KBM-7 (cell line): ENCODE data around the gene NHERF2.

Experiments
- DNase-seq: peaks from one replicate; pipeline ENCODE4 v3.0.0-alpha.2; 2015
- in situ Hi-C: fragments of 300-500 bp; cut with MboI; formaldehyde crosslinking; loops from 2 replicates; pipeline ENCODE4 v1.14.3; 2020; ENCODE audit warnings: low sequenced_read_pairs, low pct_unique_long_range_greater_than_20kb, mixed read lengths

NHERF2 gene

GRCh38 chr16:2035431-2036199 is 8.9 kb downstream of the NHERF2 start:
- DNase-seq = no peak
- in situ Hi-C loops = no loop called here

GRCh38 chr16:2036200-2036966 is 9.7 kb downstream of the NHERF2 start:
- DNase-seq = no peak
- in situ Hi-C loops = no loop called here

GRCh38 chr16:2037115-2037514 is 10.4 kb downstream of the NHERF2 start:
- in situ Hi-C loops = no loop called here
- no peak for DNase-seq

- in situ Hi-C loops = no loop called here
- DNase-seq = no peak
Measured at GRCh38 chr16:2037647-2038381, 11.1 kb downstream of the NHERF2 start.

GRCh38 chr16:2038382-2039231 is 11.9 kb downstream of the NHERF2 start:
- in situ Hi-C loops = no loop called here

GRCh38 chr16:2039274-2040031 is 12.8 kb downstream of the NHERF2 start:
- no peak for DNase-seq
- in situ Hi-C loops = no loop called here

More at GRCh38 chr16:2038382-2039231, 11.9 kb downstream of the NHERF2 start:
- no peak for DNase-seq

GRCh38 chr16:2040041-2040786 is 13.5 kb downstream of the NHERF2 start:
- in situ Hi-C loops = no loop called here
- DNase-seq = no peak

GRCh38 chr16:2040787-2041522 is 14.3 kb downstream of the NHERF2 start:
- in situ Hi-C loops = no loop called here
- DNase-seq = no peak

GRCh38 chr16:2042171-2042985 is 15.7 kb downstream of the NHERF2 start:
- in situ Hi-C loops = no loop called here
- DNase-seq = no peak

GRCh38 chr16:2042986-2043666 is 16.4 kb downstream of the NHERF2 start:
- DNase-seq = no peak
- in situ Hi-C loops = no loop called here

GRCh38 chr16:2043667-2044451 is 17.2 kb downstream of the NHERF2 start:
- no peak for DNase-seq
- in situ Hi-C loops = no loop called here

- in situ Hi-C loops = no loop called here
- DNase-seq = no peak
Measured at GRCh38 chr16:2044541-2044940, 17.8 kb downstream of the NHERF2 start.

GRCh38 chr16:2045965-2046892 is 19.5 kb downstream of the NHERF2 start:
- DNase-seq = no peak
- in situ Hi-C loops = no loop called here

GRCh38 chr16:2046893-2047329 is 20.2 kb downstream of the NHERF2 start:
- in situ Hi-C loops = no loop called here
- DNase-seq = no peak
